HEK293 (cell line): ENCODE measurements around the gene ERAL1.

Source experiments
- GLI2 ChIP-seq: fragments of 450-650 bp; formaldehyde crosslinking; IDR thresholded peaks from 2 replicates; pipeline ENCODE4; 2017; ENCODE audit warnings: missing biosample characterization, missing genetic modification characterization, low read depth, borderline replicate concordance
- GLI4 ChIP-seq: fragments of 450-650 bp; formaldehyde crosslinking; IDR thresholded peaks from 2 replicates; pipeline ENCODE4 v1.5.1; 2016; ENCODE audit warnings: missing biosample characterization, missing genetic modification characterization
- GLIS2 ChIP-seq: fragments of 450-650 bp; formaldehyde crosslinking; IDR thresholded peaks from 2 replicates; pipeline ENCODE4 v1.5.1; 2016; ENCODE audit warnings: missing biosample characterization, missing genetic modification characterization
- HOXC10 ChIP-seq: sonication (generic); formaldehyde crosslinking; IDR thresholded peaks from 2 replicates; pipeline ENCODE4 v1.8.1; 2023; ENCODE audit warnings: mild to moderate bottlenecking, missing genetic modification reagents
- KLF9 ChIP-seq: fragments of 450-650 bp; formaldehyde crosslinking; IDR thresholded peaks from 2 replicates; pipeline ENCODE4 v1.5.1; 2016; ENCODE audit warnings: missing biosample characterization, missing genetic modification characterization, low read depth
- RBAK ChIP-seq: fragments of 450-650 bp; formaldehyde crosslinking; IDR thresholded peaks from 2 replicates; pipeline ENCODE4 v1.5.1; 2016; ENCODE audit warnings: missing biosample characterization, missing genetic modification characterization
- REST ChIP-seq: fragments of 450-650 bp; formaldehyde crosslinking; IDR thresholded peaks from 2 replicates; pipeline ENCODE4 v1.5.1; 2016; ENCODE audit warnings: missing biosample characterization, missing genetic modification characterization
- ZEB2 ChIP-seq: fragments of 450-650 bp; formaldehyde crosslinking; IDR thresholded peaks from 2 replicates; pipeline ENCODE4 v1.5.1; 2016; ENCODE audit warnings: missing biosample characterization, missing genetic modification characterization
- ZNF112 ChIP-seq: fragments of 450-650 bp; formaldehyde crosslinking; IDR thresholded peaks from 2 replicates; pipeline ENCODE4 v1.5.0; 2017; ENCODE audit warnings: missing biosample characterization, missing genetic modification characterization
- ZNF121 ChIP-seq: fragments of 450-650 bp; formaldehyde crosslinking; IDR thresholded peaks from 2 replicates; pipeline ENCODE4 v1.5.1; 2016; ENCODE audit warnings: missing biosample characterization, missing genetic modification characterization
- ZNF132 ChIP-seq: fragments of 450-650 bp; formaldehyde crosslinking; IDR thresholded peaks from 2 replicates; pipeline ENCODE4 v1.5.1; 2017; ENCODE audit warnings: missing biosample characterization, missing genetic modification characterization, borderline replicate concordance
- ZNF16 ChIP-seq: fragments of 450-650 bp; formaldehyde crosslinking; IDR thresholded peaks from 2 replicates; pipeline ENCODE4 v1.5.1; 2016; ENCODE audit warnings: low read depth, missing biosample characterization, missing genetic modification characterization
- ZNF19 ChIP-seq: fragments of 450-650 bp; formaldehyde crosslinking; IDR thresholded peaks from 2 replicates; pipeline ENCODE4; 2016; ENCODE audit warnings: missing biosample characterization, missing genetic modification characterization, low read depth
- ZNF354C ChIP-seq: fragments of 450-650 bp; formaldehyde crosslinking; IDR thresholded peaks from 2 replicates; pipeline ENCODE4 v1.5.1; 2016; ENCODE audit warnings: missing biosample characterization, missing genetic modification characterization, low read depth, borderline replicate concordance
- ZNF366 ChIP-seq: fragments of 450-650 bp; formaldehyde crosslinking; conservative IDR thresholded peaks from 2 replicates; pipeline ENCODE4 v1.5.1; 2016; ENCODE audit warnings: missing biosample characterization, missing genetic modification characterization
- ZNF391 ChIP-seq: fragments of 450-650 bp; formaldehyde crosslinking; IDR thresholded peaks from 2 replicates; pipeline ENCODE4 v1.5.1; 2016; ENCODE audit warnings: low read depth, missing biosample characterization, missing genetic modification characterization, borderline replicate concordance
- ZNF426 ChIP-seq: fragments of 450-650 bp; formaldehyde crosslinking; IDR thresholded peaks from 2 replicates; pipeline ENCODE4 v1.5.1; 2017; ENCODE audit warnings: missing biosample characterization, missing genetic modification characterization, mild to moderate bottlenecking, inconsistent platforms, moderate library complexity
- ZNF529 ChIP-seq: fragments of 450-650 bp; formaldehyde crosslinking; IDR thresholded peaks from 2 replicates; pipeline ENCODE4 v1.5.1; 2017; ENCODE audit warnings: missing genetic modification characterization, missing biosample characterization; ENCODE audit not compliant: insufficient replicate concordance
- ZNF530 ChIP-seq: fragments of 450-650 bp; formaldehyde crosslinking; IDR thresholded peaks from 2 replicates; pipeline ENCODE4 v1.5.1; 2016; ENCODE audit warnings: low read depth, missing biosample characterization, missing genetic modification characterization
- ZNF623 ChIP-seq: fragments of 450-650 bp; formaldehyde crosslinking; IDR thresholded peaks from 2 replicates; pipeline ENCODE4 v1.5.1; 2016; ENCODE audit warnings: missing biosample characterization, missing genetic modification characterization
- ZNF654 ChIP-seq: fragments of 450-650 bp; formaldehyde crosslinking; IDR thresholded peaks from 2 replicates; pipeline ENCODE4 v1.5.1; 2016; ENCODE audit warnings: low read depth, missing biosample characterization, missing genetic modification characterization
- ZNF670 ChIP-seq: fragments of 450-650 bp; formaldehyde crosslinking; IDR thresholded peaks from 2 replicates; pipeline ENCODE4 v1.5.1; 2016; ENCODE audit warnings: missing biosample characterization, missing genetic modification characterization, low read depth
- ZNF692 ChIP-seq: fragments of 450-650 bp; formaldehyde crosslinking; IDR thresholded peaks from 2 replicates; pipeline ENCODE4 v1.5.1; 2016; ENCODE audit warnings: missing biosample characterization, missing genetic modification characterization
- ZNF707 ChIP-seq: fragments of 450-650 bp; formaldehyde crosslinking; IDR thresholded peaks from 2 replicates; pipeline ENCODE4 v1.5.1; 2016; ENCODE audit warnings: missing biosample characterization, missing genetic modification characterization
- ZNF747 ChIP-seq: fragments of 450-650 bp; formaldehyde crosslinking; IDR thresholded peaks from 2 replicates; pipeline ENCODE4 v1.5.1; 2016; ENCODE audit warnings: missing biosample characterization, missing genetic modification characterization
- ZNF776 ChIP-seq: fragments of 450-650 bp; formaldehyde crosslinking; IDR thresholded peaks from 2 replicates; pipeline ENCODE4 v1.5.0; 2017; ENCODE audit warnings: missing biosample characterization, missing genetic modification characterization, borderline replicate concordance
- ZNF777 ChIP-seq: fragments of 450-650 bp; formaldehyde crosslinking; IDR thresholded peaks from 2 replicates; pipeline ENCODE4 v1.5.1; 2017; ENCODE audit warnings: missing biosample characterization, missing genetic modification characterization, borderline replicate concordance
- ZNF830 ChIP-seq: fragments of 450-650 bp; IDR thresholded peaks from 2 replicates; pipeline ENCODE4 v1.5.0; 2018; ENCODE audit warnings: missing biosample characterization, missing genetic modification characterization, low read depth, mild to moderate bottlenecking, moderate library complexity
- TF ChIP-seq, protein P1 (sequence below): fragments of 450-650 bp; formaldehyde crosslinking; IDR thresholded peaks from 2 replicates; pipeline ENCODE4 v1.5.1; 2016; ENCODE audit warnings: missing biosample characterization, missing genetic modification characterization, low read depth
- TF ChIP-seq, protein P2 (sequence below): fragments of 450-650 bp; formaldehyde crosslinking; IDR thresholded peaks from 2 replicates; pipeline ENCODE4 v1.5.1; 2016; ENCODE audit warnings: missing biosample characterization, missing genetic modification characterization, borderline replicate concordance

Gene ERAL1

DNA sequence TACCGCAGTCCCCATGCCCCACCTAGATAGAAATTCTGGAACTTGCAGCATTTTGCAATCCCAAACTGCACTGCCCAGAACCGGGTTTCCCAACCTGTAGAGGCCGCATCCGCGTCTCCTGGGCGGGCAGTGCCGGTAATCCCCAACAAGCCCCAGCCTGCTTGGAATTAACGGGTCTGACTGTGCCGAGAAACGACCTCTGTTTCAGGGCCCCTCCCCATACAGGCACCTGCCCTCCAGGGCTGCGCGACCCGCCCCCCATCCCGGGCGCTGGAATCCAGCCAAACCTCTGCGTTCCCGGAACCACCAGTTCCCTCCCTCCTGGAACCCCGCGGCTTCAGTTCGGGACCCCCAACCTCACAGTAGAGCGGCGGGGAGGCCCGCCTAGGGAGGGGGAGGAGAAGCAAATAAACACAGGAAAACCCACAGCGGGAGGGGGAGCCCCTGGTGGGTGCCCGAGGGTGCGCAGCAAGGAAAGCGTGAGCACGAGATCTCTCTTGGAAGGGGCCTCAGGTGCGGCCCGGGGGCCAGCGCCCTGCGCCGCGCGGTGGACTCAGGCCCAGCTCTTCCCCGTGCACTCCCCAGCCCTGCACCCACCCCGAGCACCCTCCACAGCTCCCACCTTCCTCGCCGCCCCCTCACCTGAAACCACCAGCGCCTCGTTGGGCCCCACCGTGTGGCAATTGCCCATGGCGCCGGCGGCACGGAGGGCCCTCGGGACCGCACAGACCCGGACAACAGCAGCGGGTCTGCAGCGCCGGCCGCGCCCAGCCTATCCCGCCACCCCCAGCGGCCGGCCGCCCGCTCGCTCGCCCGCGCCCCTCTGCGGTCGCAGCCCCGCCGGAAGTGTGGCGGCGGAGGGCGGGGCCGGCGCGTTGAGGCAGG lies 42.3 kb downstream of the ERAL1 start, which contains the start of gene FLOT2 (continued):
- peak; percentile 91 for TF ChIP-seq ZNF692
- no peak; the same call in 1 of the 2 replicates for TF ChIP-seq ZNF121 (tag by site-specific recombination)
- TF ChIP-seq REST, result 0 out of 2 replicates have a peak, but pooled peaks have one; percentile 18
- peak; percentile 49; the same call in 1 of the 2 replicates for TF ChIP-seq GLI4 (tag by site-specific recombination)
- TF ChIP-seq, protein P1, sequence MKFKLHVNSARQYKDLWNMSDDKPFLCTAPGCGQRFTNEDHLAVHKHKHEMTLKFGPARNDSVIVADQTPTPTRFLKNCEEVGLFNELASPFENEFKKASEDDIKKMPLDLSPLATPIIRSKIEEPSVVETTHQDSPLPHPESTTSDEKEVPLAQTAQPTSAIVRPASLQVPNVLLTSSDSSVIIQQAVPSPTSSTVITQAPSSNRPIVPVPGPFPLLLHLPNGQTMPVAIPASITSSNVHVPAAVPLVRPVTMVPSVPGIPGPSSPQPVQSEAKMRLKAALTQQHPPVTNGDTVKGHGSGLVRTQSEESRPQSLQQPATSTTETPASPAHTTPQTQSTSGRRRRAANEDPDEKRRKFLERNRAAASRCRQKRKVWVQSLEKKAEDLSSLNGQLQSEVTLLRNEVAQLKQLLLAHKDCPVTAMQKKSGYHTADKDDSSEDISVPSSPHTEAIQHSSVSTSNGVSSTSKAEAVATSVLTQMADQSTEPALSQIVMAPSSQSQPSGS (tag by site-specific recombination), result no peak
- no peak for TF ChIP-seq ZNF132
- peak; percentile 62 for TF ChIP-seq ZEB2 (tag by site-specific recombination)
- no peak for TF ChIP-seq RBAK
- TF ChIP-seq ZNF529 (tag by site-specific recombination), result no peak
- TF ChIP-seq GLIS2 (tag by site-specific recombination), result peak; percentile 97
- no peak for TF ChIP-seq ZNF391 (tag by site-specific recombination)
- TF ChIP-seq ZNF776 (tag by site-specific recombination), result no peak
- TF ChIP-seq ZNF707 (tag by site-specific recombination), result no peak
- no peak for TF ChIP-seq ZNF747 (tag by site-specific recombination)
- no peak for TF ChIP-seq ZNF16 (tag by site-specific recombination)
- no peak for TF ChIP-seq ZNF654 (tag by site-specific recombination)
- no peak for TF ChIP-seq ZNF670
- no peak for TF ChIP-seq GLI2
- TF ChIP-seq ZNF366, result peak; percentile 62
- peak; percentile 43 for TF ChIP-seq ZNF623 (tag by site-specific recombination)
- TF ChIP-seq ZNF112 (tag by site-specific recombination), result no peak
- TF ChIP-seq ZNF19 (tag by site-specific recombination), result no peak
- no peak for TF ChIP-seq ZNF830
- peak; percentile 59 for TF ChIP-seq KLF9 (tag by site-specific recombination)
- no peak for TF ChIP-seq ZNF354C
- TF ChIP-seq ZNF530 (tag by site-specific recombination), result no peak
- TF ChIP-seq, protein P2, sequence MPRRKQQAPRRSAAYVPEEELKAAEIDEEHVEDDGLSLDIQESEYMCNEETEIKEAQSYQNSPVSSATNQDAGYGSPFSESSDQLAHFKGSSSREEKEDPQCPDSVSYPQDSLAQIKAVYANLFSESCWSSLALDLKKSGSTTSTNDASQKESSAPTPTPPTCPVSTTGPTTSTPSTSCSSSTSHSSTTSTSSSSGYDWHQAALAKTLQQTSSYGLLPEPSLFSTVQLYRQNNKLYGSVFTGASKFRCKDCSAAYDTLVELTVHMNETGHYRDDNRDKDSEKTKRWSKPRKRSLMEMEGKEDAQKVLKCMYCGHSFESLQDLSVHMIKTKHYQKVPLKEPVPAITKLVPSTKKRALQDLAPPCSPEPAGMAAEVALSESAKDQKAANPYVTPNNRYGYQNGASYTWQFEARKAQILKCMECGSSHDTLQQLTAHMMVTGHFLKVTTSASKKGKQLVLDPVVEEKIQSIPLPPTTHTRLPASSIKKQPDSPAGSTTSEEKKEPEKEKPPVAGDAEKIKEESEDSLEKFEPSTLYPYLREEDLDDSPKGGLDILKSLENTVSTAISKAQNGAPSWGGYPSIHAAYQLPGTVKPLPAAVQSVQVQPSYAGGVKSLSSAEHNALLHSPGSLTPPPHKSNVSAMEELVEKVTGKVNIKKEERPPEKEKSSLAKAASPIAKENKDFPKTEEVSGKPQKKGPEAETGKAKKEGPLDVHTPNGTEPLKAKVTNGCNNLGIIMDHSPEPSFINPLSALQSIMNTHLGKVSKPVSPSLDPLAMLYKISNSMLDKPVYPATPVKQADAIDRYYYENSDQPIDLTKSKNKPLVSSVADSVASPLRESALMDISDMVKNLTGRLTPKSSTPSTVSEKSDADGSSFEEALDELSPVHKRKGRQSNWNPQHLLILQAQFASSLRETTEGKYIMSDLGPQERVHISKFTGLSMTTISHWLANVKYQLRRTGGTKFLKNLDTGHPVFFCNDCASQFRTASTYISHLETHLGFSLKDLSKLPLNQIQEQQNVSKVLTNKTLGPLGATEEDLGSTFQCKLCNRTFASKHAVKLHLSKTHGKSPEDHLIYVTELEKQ (tag by site-specific recombination), result no peak
- TF ChIP-seq HOXC10, result 0 out of 2 replicates have a peak, but pooled peaks have one; percentile 49
- no peak for TF ChIP-seq ZNF426 (tag by site-specific recombination)
- no peak for TF ChIP-seq ZNF777 (tag by site-specific recombination)
